Measurements from ENCODE around the gene CCDC197.

GRCh38 chr14:94018308-94018707, 21.2 kb downstream of the CCDC197 start:
- TF ChIP-seq CTCF (conservative IDR thresholded peaks at IDR 0.05) (no peak), ZFX (IDR thresholded peaks at IDR 0.05) (no peak)

Measured in C4-2B (cell line).